ENCODE measurements around the gene UBE4B.
"Not testable (repeated sequence)": the region's sequence is repeated elsewhere in the genome, so short reads cannot be mapped to it uniquely, and the experiment has no call there.

The UBE4B gene

GRCh38 chr1:10074059-10074851, 41.5 kb downstream of the UBE4B start:
- no peak for DNase-seq

GRCh38 chr1:10074852-10075730, 42.3 kb downstream of the UBE4B start:
- DNase-seq, result no peak

GRCh38 chr1:10075732-10076131, 43.0 kb downstream of the UBE4B start:
- no peak for DNase-seq

GRCh38 chr1:10078494-10078893, 45.7 kb downstream of the UBE4B start:
- DNase-seq, result no peak

- DNase-seq, result no peak
Observed at GRCh38 chr1:10080523-10080922, 47.8 kb downstream of the UBE4B start.

GRCh38 chr1:10082785-10083479, 50.2 kb downstream of the UBE4B start:
- DNase-seq, result no peak

- DNase-seq, result no peak
Observed at GRCh38 chr1:10084045-10084444, 51.3 kb downstream of the UBE4B start.

GRCh38 chr1:10085076-10085475, 52.3 kb downstream of the UBE4B start:
- DNase-seq, result no peak

- DNase-seq, result no peak
Observed at GRCh38 chr1:10087210-10087609, 54.5 kb downstream of the UBE4B start.

GRCh38 chr1:10101929-10102328, 69.2 kb downstream of the UBE4B start:
- no peak for DNase-seq

- no peak for DNase-seq
Observed at GRCh38 chr1:10103193-10103592, 70.4 kb downstream of the UBE4B start.

- DNase-seq, result no peak
Observed at GRCh38 chr1:10104834-10105233, 72.1 kb downstream of the UBE4B start.

GRCh38 chr1:10105484-10105883, 72.7 kb downstream of the UBE4B start:
- no peak for DNase-seq

GRCh38 chr1:10106241-10106640, 73.5 kb downstream of the UBE4B start:
- DNase-seq, result no peak

GRCh38 chr1:10106756-10107475, 74.2 kb downstream of the UBE4B start:
- no peak for DNase-seq

- DNase-seq, result not testable (repeated sequence)
Observed at GRCh38 chr1:10107476-10107847, 74.7 kb downstream of the UBE4B start.

GRCh38 chr1:10108134-10108663, 75.4 kb downstream of the UBE4B start:
- DNase-seq, result no peak

- DNase-seq, result no peak
Observed at GRCh38 chr1:10108948-10109708, 76.4 kb downstream of the UBE4B start.

GRCh38 chr1:10113501-10113900, 80.7 kb downstream of the UBE4B start:
- no peak for DNase-seq

- no peak for DNase-seq
Observed at GRCh38 chr1:10114746-10115145, 82.0 kb downstream of the UBE4B start.

- DNase-seq, result no peak
Observed at GRCh38 chr1:10117132-10117531, 84.4 kb downstream of the UBE4B start.

GRCh38 chr1:10117865-10118264, 85.1 kb downstream of the UBE4B start:
- no peak for DNase-seq
